IPS DF 4.7 (cell line): ENCODE measurements around the gene HDC.

Experiments
- DNase-seq: peaks from one replicate; pipeline ENCODE4 v3.0.0-alpha.2; 2013; ENCODE audit warnings: low spot score; ENCODE audit errors: extremely low read depth

Gene HDC, protein sequence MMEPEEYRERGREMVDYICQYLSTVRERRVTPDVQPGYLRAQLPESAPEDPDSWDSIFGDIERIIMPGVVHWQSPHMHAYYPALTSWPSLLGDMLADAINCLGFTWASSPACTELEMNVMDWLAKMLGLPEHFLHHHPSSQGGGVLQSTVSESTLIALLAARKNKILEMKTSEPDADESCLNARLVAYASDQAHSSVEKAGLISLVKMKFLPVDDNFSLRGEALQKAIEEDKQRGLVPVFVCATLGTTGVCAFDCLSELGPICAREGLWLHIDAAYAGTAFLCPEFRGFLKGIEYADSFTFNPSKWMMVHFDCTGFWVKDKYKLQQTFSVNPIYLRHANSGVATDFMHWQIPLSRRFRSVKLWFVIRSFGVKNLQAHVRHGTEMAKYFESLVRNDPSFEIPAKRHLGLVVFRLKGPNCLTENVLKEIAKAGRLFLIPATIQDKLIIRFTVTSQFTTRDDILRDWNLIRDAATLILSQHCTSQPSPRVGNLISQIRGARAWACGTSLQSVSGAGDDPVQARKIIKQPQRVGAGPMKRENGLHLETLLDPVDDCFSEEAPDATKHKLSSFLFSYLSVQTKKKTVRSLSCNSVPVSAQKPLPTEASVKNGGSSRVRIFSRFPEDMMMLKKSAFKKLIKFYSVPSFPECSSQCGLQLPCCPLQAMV

DNA sequence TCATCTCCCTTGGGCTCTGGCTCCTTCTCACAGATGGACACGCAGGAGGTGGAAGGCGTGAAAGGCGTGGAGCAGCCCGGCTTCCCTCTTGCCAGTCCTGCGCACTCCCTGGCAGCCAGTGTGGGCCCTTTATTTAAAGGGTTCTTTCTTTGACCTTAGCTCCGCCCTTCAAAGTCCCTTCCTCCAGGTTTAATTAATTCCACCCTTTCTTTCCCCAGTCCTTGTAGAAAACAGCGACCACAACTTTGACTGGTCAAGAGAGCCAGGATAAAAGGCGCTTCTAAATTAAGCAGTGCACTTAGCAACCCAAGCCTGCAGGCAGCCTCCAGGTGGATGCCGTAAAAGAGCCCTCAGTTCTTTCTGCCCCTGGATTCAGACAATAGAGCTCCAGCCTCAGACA is at the start of gene HDC:
Gene HDC, minus strand, starts transcription at position 107 of the 400 bp plus-strand sequence. Its CDS starts 103 bp downstream, at position 4.
- no peak for DNase-seq

DNA sequence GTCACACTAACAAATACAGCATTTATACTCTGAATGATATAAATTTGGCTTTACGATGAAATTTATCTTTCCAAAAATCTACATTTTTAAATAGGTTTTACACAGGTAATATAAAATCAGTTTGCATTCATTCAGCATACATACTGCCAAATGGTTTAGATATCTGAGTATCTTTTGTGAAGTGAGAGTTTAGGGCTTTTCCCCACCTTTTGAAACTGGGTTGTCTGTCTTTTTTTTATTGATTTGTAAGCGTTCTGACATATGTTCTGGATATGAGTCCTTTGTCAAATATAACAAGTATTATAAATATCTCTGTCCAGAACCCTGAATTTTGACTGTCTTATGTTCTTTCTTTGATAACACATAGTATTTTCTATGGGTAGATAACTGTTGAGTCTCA is 47.1 kb upstream of the HDC start:
- DNase-seq = no peak

DNA sequence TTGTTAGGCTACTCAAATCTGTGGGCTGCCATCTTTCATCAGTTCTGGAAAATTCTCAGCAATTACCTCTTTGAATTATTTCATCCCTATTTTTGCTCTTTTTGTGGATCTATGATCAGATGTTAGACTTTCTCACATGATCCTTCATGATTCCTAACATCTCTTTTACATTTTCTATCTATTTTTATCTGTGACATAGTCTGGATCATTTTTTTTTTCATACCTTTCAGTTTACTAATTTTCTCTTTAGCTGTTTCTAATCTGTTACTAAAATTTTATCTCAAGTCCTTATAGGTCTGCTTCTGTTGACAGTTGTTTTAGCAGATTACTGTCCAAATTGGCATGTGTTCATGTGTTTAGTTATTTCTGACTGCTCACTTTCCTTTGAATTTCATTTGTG is 42.3 kb upstream of the HDC start:
- no peak for DNase-seq

DNA sequence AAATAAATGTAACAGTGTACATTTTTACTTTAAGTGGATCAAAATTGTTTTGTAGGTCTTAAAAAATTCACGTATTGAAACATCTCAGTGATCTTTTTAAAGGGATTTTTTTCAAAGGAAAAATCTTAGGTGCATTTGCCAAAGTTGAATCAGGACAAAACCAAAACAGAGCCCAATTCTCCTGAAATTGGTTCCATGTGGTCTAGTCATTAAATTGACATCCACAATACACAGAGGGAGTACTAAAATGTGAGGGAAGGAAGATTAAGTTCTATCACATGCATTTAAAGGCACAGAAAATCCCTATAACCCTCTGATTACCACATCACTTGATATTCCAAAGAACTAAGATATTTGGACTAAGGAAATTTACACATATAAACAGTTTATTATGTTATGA is 39.3 kb upstream of the HDC start:
- DNase-seq = no peak

DNA sequence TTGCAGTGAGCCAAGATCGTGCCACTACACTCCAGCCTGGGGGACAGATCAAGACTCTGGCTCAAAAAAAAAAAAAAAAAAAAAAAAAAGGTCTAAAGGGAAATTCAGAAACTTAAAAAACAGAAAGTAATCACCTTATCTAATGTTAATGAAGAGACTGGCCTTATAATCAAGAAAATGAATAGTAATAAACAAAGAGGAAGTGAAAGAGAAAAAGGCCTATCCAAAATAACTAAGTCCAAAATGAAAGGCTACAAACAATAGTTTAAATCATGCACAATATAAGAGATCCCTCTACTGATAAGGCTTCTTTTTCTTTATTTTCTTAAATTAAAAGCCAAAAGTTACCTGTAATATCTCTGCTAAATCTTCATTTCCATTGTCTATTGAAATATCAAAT is 37.1 kb upstream of the HDC start:
- no peak for DNase-seq

DNA sequence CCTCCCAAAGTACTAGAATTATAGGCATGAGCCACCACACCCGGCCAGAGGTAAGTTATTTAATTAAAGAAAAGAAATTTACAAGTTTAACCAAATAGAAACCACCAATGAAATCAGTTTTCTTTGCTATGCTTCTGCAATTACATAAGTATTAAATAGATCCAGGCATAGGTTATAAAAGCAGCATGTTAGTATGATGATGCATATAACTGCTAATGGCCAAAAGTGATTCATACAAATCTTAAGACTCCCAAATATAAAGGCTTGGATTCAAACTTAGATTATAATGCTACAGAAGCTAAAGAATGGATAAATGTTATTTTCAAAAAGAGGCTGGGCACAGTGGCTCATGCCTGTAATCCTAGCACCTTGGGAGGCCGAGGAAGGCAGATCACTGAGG is 32.8 kb upstream of the HDC start:
- DNase-seq = no peak

DNA sequence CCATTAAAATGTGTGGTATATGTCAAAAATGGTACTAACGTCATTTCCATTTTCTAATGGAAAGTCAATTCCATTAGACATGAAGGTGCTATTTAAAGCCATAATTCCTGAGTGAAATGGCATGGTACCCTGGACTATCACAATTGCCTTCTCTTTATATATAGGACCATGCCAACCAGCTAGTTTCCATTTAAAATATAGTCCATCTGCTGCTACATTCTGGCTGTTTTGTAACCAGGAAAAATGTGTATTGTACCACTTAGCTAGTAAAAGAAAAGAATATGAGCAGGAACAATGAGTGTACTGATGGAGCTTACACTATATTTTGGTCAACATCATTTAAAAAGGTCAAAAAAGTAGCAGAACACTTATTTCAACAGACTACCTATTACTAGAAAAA is 30.4 kb upstream of the HDC start:
- no peak for DNase-seq

DNA sequence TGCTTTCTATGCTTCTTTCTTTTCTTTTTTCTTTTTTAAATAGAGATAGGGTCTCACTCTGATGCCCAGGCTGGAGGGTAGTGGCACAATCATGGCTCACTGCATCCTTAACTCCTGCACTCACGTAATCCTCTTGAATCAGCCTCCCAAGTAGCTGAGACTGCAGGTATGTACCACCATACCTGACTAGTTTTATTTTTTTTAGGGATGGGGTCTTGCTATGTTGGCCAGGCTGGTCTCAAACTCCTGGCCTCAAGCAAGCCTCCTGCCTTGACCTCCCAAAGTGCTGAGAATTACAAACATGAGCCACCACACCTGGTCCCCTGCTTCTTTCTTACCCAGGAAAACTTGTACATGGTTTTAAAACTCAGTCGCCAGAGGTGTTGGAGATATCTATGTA is 24.2 kb upstream of the HDC start:
- DNase-seq = no peak

DNA sequence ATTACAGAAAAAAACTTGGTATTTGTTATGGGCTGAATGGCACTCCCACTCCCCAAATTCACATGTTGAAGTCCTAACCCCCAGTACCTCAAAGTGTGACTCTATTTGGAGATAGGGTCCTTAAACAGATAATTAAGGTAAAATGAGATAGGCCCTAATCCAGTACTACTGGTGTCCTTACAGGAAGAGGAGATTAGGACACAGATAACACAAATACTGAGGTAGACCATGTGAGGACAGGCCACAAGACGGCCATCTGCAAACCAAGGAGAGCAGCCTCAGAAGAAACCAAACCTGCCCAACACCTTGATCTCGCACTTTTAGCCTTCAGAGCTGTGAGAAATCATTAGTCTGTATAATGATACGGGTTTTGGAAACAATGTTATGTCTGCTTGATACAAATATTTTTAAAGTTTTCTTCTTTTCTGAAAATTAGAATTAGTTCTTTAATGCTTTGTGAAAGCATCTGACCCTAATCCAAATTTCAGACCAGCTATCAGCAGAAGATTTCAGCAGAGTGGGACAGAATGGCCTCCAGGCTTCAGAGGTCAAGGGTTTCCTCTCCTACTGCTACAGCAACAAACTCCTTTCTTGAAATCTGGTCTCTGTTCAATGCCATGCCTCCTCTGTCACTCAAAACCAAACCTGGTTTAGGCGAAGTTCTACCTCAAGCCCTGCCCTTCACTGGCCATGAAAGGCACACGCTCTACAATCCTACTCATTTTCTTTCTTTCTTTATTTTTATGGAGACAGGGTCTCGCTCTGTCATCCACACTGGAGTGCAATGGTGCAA is 22.0 kb upstream of the HDC start:
- no peak for DNase-seq

DNA sequence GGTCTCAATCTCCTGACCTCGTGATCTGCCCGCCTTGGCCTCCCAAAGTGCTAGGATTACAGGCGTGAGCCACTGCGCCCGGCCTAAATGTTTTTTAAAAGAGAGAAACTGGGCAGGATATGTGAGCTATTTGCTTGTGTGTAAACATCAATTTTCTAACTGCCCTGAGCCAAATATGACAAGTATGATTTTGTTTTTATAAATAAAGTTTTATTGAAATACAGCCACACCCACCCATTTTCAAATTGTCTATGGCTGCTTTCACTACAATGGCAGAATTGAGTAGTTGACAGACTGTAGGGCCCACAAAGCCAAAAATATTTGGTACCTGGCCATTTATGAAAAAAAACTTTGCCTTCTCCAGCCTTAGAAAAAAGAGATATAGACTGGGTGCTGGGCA is 15.9 kb upstream of the HDC start:
- no peak for DNase-seq

DNA sequence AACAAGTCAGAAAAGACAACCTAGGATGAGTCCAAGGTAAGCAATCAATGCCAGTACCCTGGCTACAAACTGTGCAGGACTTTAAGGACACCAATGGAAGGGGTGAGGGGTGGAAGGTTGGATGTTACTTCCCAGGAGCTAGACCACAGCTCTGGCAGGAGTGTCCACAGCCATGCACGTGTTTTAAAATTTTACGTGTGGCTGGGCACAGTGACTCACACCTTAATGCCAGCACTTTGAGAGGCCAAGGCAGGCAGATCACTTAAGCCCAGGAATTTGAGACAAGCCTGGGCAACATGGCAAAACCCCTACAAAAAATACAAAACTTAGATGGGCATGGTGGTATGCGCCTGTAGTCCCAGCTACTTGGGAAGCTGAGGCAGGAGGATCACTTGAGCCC is 14.7 kb upstream of the HDC start:
- no peak for DNase-seq

DNA sequence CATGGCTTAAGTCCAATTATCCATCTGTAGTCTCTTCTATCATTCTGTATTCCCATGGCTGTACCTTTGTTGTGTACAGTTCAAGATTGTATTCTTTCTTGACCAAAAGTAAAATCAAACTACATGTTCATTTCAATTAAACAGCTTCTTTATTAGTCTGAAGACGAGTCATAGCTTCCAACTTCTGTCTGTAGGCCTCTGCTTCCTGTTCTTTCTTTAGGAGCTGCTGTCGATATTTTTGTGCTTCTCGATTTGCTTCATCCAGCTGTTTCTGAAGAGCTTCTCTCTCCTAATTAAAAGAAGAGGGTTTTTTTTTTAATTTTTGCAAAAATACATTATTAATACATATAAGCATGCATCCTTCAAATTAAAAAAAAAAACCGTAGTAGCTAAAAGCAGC is 13.0 kb upstream of the HDC start:
- no peak for DNase-seq

DNA sequence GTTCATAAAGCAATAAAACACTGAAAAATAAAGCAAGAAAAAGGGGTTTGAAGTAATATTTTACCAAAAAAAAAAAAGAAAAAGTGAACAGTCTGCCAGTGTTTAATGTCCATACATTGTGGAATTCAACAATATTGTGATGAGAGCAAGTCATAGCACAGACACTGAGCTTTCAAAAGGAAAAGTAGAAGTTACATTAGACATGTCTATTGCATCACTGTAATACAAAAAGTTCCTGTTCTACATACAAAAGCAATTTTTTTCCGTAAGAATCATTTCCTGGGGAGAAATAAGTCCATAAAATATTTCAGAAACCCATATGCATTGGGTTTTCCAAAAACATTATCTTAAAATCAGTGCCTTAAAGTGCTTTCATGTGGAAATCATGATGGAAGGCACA is 11.8 kb upstream of the HDC start:
- DNase-seq = no peak

DNA sequence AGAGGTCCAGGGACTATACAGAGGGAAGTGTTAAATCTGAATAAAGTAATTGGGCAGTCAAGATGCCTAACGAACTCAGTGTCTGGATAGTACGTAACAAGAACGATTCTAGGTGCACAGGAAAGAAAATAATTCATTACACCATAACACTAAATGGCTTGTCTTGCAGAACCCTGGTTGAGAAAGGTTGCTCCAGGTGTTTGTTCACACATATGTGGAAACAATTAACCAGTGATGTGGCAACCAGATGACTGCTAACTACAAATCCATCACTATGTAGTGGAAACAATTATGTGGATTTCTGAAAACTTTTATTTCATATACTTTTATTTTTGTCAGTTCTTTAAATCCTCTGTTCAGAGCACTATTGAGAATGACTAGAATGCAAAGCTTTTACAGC is 10.4 kb upstream of the HDC start:
- DNase-seq = no peak

DNA sequence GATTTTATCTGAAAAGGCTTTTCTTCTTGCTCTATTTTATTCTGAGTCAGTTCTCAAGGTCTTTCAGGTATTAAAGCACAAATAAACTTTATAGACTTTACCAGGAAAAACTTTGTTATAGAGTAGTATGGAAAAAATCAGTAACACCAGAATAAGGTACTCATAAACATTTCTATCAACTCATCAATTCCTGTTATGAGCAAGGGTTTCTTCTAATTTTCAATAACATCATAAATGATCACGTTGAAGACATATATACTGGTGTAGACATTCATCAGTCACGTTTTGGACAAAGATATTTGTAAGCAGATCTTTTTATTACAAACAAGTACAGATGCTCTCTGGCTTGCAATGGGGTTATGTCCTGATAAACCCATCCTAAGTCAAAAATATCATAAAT is 9.6 kb upstream of the HDC start:
- DNase-seq = no peak

DNA sequence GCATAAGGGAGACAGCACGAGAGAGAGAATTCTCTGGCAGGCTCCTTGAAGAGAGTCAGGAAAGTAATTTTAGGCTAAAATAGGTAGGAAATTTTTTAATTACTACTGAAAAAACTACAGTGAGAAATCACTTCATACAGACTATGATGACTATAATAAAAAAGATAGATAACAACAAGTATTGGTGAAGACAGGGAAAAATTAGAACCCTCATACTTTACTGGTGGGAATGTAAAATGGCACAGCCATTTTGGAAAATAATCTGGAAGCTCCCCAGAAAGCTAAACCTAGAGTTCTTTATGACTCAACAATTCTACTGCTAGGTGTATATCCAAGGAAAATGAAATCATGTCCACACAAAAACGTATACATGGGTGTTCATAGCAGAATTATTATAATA is 2.1 kb upstream of the HDC start:
- no peak for DNase-seq

DNA sequence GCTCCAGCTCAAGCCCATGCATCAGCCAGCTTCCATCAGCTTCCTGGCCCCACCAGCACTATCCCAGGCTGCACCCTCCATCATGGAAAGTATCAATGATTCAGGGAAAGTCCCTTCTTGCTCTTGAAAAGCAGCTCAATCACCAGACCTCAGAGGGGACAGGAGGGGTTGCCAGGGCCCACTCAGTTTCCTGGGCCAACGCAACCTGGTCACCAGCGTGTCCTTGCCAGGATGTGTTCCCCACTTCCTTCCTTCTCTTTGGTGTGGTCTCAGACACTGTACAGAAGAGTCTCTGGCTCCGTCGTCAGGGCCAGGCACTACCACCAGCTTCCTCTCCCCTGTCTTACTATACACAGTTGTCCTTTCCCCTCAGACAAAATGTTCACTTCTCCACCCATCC is 3.0 kb downstream of the HDC start:
- DNase-seq = no peak

DNA sequence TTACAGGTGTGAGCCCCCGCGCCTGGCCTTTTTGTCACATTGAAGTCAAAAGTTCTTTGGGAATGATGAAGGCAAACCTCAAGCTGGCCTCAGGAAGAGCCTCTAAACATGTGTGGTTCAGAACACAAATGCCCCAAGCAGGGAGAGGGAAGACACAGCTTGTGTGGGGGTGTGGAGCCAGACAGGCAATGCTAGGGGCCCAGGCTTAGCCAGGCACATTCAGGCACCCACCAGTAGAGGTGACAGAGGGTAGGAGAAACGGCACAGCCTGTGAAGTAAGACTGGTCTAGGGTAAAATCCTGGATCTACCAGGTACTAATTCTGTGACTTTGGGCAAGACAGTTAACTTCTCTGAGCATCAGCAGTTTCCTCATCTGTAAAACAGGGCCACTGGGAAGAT is 3.5 kb downstream of the HDC start:
- DNase-seq = peak; percentile 3

DNA sequence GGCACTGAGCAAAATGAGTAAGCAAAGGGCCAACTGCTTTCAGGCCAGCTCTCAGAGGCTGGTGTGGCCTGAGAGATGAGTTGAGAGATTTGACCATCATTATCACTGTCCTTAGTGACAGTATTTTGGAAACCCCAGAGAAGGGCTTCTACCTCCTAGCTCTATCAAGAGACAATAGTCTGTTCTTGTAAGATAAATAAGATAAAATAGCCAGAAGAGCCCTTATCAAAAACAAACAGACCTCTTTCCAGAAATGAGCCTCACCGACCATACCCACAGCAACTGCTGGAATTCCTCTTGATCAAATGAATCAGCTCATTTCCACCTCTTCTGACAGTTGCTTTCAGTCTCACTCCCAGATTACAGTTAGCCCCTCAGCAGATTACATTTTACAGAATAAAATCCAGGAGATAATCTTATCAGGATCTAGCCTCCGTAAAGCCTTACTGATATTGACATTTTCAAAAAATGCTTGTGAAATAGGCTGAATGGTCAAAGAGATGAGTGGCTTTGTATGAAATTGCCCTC is 4.5 kb downstream of the HDC start:
- no peak for DNase-seq

DNA sequence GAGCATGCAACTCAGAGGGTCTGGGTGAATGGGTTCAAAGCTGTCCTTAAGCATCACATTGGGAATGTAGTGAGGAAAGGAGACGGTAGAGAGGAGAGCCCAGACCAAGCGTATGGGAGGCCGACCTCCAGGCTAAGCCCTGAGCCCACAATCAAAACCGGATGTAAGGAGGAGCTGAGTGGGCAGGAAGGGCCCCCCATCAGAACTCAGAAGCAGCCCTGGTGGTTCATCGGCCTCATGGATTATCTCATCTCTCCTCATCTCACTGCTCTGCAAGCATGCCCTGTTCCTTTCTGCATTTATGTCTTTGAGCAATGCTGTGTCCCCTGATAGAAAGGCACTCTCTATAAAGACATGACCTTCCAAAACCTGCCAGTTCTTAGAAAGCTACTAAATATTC is 6.2 kb downstream of the HDC start:
- no peak for DNase-seq

DNA sequence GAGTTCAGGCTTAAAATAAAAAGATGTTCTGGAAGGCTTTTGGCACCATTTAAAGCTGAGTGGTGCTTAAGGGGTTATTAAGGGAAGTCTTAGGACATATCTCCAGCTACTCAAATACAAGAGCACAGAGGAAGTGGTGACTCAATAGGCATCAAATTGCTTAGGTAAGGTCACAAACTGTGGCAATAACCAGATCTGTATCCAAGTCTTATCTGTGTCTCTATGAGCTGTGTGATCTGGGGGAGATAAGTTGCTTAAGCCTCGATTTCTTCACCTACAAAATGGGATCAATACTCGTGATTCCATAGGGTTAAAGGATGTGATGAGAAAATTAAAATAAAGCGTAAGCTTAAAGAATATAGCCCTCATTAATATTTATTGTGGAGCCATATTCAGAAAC is 7.6 kb downstream of the HDC start:
- DNase-seq = no peak

DNA sequence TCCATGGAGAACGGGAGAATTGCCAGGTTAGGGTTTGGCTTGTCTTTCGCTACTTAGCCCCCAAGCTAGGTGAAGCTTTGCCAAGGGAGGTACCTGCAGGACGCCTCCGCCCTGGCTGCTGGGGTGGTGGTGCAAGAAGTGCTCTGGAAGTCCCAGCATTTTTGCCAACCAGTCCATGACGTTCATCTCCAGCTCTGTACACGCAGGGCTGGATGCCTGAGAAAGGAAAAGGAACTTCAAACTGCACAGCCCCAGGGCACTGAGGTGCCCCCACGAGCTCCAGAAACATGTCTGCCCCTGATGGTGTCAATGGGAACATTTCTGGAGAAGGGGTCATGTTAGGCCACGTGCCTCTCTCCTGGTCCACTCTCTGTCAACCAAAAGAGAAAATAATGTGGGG is 8.2 kb downstream of the HDC start:
- DNase-seq = no peak
